WTC11 (cell line): ENCODE results near the gene SF3B5. TPM values are rescaled to one million over a fixed set of nuclear protein-coding genes. Genes with fewer than 3 reads are reported as not detected.

Source experiments
- ATAC-seq: fragments of 200-7000 bp; cut with Tn5 transposase; 2 replicates; pipeline ENCODE4 v1.10.0; 2021; ENCODE audit warnings: mild to moderate bottlenecking, moderate library complexity
- CTCF ChIA-PET: fragments of 300-600 bp; sonication (Branson Sonifier 250); formaldehyde crosslinking; loops from one replicate; lab custom pipeline; 2021; ENCODE audit warnings: antibody characterized with exemption; lab: Charles Lee
- POLR2A ChIA-PET: fragments of 350-600 bp; sonication (Branson Sonifier 250); formaldehyde crosslinking; loops from one replicate; lab custom pipeline; 2021; ENCODE audit warnings: antibody characterized with exemption; lab: Charles Lee
- DNase-seq: peaks from one replicate; pipeline ENCODE4 v3.0.0; 2021; ENCODE audit warnings: low spot score
- H3K27ac Mint-ChIP-seq: 2 replicates; pipeline ENCODE4 v1.8.0; 2021; ENCODE audit warnings: mixed read lengths
- H3K27me3 Mint-ChIP-seq: 2 replicates; pipeline ENCODE4 v1.8.0; 2021; ENCODE audit warnings: low read depth, mild to moderate bottlenecking, moderate library complexity, mixed read lengths
- H3K36me3 Mint-ChIP-seq: 2 replicates; pipeline ENCODE4 v1.8.0; 2021; ENCODE audit warnings: mixed read lengths
- H3K4me1 Mint-ChIP-seq: 2 replicates; pipeline ENCODE4 v1.8.0; 2022; ENCODE audit warnings: mixed read lengths
- H3K4me3 Mint-ChIP-seq: 2 replicates; pipeline ENCODE4 v1.8.0; 2021; ENCODE audit warnings: mild to moderate bottlenecking, moderate library complexity, mixed read lengths
- H3K9me3 Mint-ChIP-seq: 2 replicates; pipeline ENCODE4 v1.8.0; 2021; ENCODE audit warnings: mixed read lengths
- CDX4 ChIP-seq: fragments of 250-450 bp; sonication (Bioruptor Pico); IDR thresholded peaks from 2 replicates; pipeline ENCODE4 v1.9.0; 2021; ENCODE audit warnings: moderate library complexity, mild to moderate bottlenecking, inconsistent platforms, borderline replicate concordance
- E2F4 ChIP-seq: sonication (generic); formaldehyde crosslinking; IDR thresholded peaks from 2 replicates; pipeline ENCODE4 v1.8.1; 2022; ENCODE audit warnings: low read depth, mild to moderate bottlenecking, moderate library complexity, missing genetic modification reagents, borderline replicate concordance
- FOXK1 ChIP-seq: sonication (generic); formaldehyde crosslinking; IDR thresholded peaks from 2 replicates; pipeline ENCODE4 v1.8.0; 2022; ENCODE audit warnings: mild to moderate bottlenecking, moderate library complexity, missing genetic modification reagents
- FOXP1 ChIP-seq: sonication (generic); formaldehyde crosslinking; IDR thresholded peaks from 2 replicates; pipeline ENCODE4 v1.8.0; 2022; ENCODE audit warnings: missing genetic modification reagents, mild to moderate bottlenecking, moderate library complexity, borderline replicate concordance
- JAZF1 ChIP-seq: fragments of 250-450 bp; sonication (Bioruptor Pico); IDR thresholded peaks from 2 replicates; pipeline ENCODE4 v1.9.0; 2021; ENCODE audit warnings: moderate library complexity, mild to moderate bottlenecking, inconsistent platforms
- NFATC4 ChIP-seq: fragments of 250-450 bp; sonication (Bioruptor Pico); IDR thresholded peaks from 2 replicates; pipeline ENCODE4 v1.9.0; 2021; ENCODE audit warnings: mild to moderate bottlenecking
- NFE2L1 ChIP-seq: sonication (generic); formaldehyde crosslinking; IDR thresholded peaks from 2 replicates; pipeline ENCODE4 v1.8.1; 2023; ENCODE audit warnings: missing genetic modification reagents
- ZBTB21 ChIP-seq: sonication (generic); formaldehyde crosslinking; IDR thresholded peaks from 2 replicates; pipeline ENCODE4 v1.8.1; 2023; ENCODE audit warnings: mild to moderate bottlenecking, missing genetic modification reagents, borderline replicate concordance
- ZNF219 ChIP-seq: sonication (generic); formaldehyde crosslinking; IDR thresholded peaks from 2 replicates; pipeline ENCODE4 v1.8.0; 2023; ENCODE audit warnings: missing genetic modification reagents, mild to moderate bottlenecking, borderline replicate concordance
- total RNA-seq: library from RNA; stranded (reverse); gene quantifications from 3 replicates; pipeline ENCODE4 v1.2.3, GENCODE V29; 2021
- TF ChIP-seq, protein P1 (sequence below): fragments of 250-450 bp; sonication (Bioruptor Pico); IDR thresholded peaks from 2 replicates; pipeline ENCODE4 v1.9.0; 2021; ENCODE audit warnings: mild to moderate bottlenecking, borderline replicate concordance
- TF ChIP-seq, protein P2 (sequence below): sonication (generic); formaldehyde crosslinking; IDR thresholded peaks from 2 replicates; pipeline ENCODE4 v1.8.0; 2023; ENCODE audit warnings: missing genetic modification reagents, mild to moderate bottlenecking, borderline replicate concordance
- TF ChIP-seq, protein P3 (sequence below): sonication (generic); formaldehyde crosslinking; IDR thresholded peaks from 2 replicates; pipeline ENCODE4 v1.8.1; 2022; ENCODE audit warnings: mild to moderate bottlenecking, missing genetic modification reagents, moderate library complexity, borderline replicate concordance

SF3B5 gene
- total RNA-seq, 1 experiment from 2014 or later = 181 TPM

GRCh38 chr6:144055121-144055931, 40.0 kb downstream of the SF3B5 start (continued):
- TF ChIP-seq, protein P1, sequence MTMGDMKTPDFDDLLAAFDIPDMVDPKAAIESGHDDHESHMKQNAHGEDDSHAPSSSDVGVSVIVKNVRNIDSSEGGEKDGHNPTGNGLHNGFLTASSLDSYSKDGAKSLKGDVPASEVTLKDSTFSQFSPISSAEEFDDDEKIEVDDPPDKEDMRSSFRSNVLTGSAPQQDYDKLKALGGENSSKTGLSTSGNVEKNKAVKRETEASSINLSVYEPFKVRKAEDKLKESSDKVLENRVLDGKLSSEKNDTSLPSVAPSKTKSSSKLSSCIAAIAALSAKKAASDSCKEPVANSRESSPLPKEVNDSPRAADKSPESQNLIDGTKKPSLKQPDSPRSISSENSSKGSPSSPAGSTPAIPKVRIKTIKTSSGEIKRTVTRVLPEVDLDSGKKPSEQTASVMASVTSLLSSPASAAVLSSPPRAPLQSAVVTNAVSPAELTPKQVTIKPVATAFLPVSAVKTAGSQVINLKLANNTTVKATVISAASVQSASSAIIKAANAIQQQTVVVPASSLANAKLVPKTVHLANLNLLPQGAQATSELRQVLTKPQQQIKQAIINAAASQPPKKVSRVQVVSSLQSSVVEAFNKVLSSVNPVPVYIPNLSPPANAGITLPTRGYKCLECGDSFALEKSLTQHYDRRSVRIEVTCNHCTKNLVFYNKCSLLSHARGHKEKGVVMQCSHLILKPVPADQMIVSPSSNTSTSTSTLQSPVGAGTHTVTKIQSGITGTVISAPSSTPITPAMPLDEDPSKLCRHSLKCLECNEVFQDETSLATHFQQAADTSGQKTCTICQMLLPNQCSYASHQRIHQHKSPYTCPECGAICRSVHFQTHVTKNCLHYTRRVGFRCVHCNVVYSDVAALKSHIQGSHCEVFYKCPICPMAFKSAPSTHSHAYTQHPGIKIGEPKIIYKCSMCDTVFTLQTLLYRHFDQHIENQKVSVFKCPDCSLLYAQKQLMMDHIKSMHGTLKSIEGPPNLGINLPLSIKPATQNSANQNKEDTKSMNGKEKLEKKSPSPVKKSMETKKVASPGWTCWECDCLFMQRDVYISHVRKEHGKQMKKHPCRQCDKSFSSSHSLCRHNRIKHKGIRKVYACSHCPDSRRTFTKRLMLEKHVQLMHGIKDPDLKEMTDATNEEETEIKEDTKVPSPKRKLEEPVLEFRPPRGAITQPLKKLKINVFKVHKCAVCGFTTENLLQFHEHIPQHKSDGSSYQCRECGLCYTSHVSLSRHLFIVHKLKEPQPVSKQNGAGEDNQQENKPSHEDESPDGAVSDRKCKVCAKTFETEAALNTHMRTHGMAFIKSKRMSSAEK = no peak
- TF ChIP-seq ZNF219 (CRISPR knock-in tag) = no peak
- TF ChIP-seq, all 79 proteins: peak for 0

DNA sequence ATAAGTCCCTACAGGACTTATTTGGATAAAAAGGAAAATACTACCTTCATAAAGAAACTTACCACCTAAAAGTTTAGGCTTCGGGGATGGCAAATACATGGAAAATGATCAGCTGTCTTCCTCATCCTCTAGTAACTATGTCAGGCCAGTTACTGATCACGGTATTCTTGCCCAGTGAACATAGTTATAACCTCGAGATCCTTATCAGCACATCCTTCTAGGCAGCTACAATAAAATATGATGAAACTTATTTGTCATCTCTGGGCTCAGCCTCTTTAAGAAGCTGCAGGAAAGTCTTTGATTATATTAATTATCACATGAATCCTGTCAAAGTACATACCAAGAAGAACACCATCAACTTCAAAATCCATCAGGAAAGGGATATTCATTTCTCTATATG, 41.8 kb downstream of the SF3B5 start:
- H3K4me1 Mint-ChIP-seq = no peaks in the 10 kb centered on the region
- H3K9me3 Mint-ChIP-seq = peaks cover 13% of the 10 kb centered on the region
- no peak overlapping the region for H3K27ac Mint-ChIP-seq
- H3K36me3 Mint-ChIP-seq = peaks cover 7% of the 10 kb centered on the region; the same call in 1 of the 2 replicates
- CTCF ChIA-PET = no interaction called here
- no peak overlapping the region for H3K4me3 Mint-ChIP-seq
- POLR2A ChIA-PET = no interaction called here
- ATAC-seq (no peak), DNase-seq (no peak)
- peaks cover 35% of the 10 kb centered on the region for H3K27me3 Mint-ChIP-seq
- TF ChIP-seq FOXP1 (CRISPR knock-in tag) = no peak

DNA sequence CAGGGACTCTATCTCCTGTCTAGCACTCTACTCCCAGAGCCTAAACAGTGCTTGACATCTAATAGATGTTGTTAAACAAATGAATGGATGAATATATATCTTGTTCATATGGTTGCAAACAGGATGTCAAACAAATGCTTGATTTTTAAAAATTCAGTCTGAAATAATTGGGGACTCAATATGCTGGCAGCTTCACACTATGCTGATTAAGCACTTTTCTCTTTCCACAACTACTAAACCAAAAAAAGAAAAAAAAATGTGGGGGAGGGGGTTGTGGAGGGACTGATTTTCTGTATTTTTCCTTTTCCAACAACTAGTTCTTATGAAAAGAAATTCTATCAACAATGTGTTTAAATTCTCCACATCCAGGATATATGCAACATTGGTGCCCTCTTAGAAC, 42.9 kb downstream of the SF3B5 start:
- no peak for ATAC-seq
- no peak overlapping the region for H3K4me3 Mint-ChIP-seq
- peaks cover 19% of the 10 kb centered on the region for H3K9me3 Mint-ChIP-seq
- POLR2A ChIA-PET = no interaction called here
- no peak overlapping the region for H3K27ac Mint-ChIP-seq
- CTCF ChIA-PET = no interaction called here
- no peak for TF ChIP-seq FOXK1
- peaks cover 33% of the 10 kb centered on the region for H3K27me3 Mint-ChIP-seq
- no peaks in the 10 kb centered on the region for H3K4me1 Mint-ChIP-seq
- no peak for DNase-seq
- peaks cover 7% of the 10 kb centered on the region; the same call in 1 of the 2 replicates for H3K36me3 Mint-ChIP-seq

DNA sequence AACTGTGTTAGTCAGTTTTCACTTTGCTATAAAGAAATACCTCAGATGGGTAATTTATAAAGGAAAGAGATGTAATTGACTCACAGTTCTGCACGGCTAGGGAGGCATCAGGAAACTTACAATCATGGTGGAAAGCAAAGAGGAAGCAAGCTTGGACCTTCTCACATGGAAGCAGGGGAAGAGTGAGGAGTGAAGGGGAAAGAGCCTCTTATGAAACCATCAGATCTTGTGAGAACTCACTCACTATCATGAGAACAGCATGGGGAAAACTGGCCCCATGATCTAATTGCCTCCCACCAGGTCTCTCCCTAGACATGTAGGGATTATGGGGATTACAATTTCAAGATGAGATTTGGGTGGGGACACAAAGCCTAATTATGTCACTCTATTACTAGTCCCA, 46.0 kb downstream of the SF3B5 start:
- DNase-seq (no peak), ATAC-seq (no peak)
- Mint-ChIP-seq H3K9me3 (peaks cover 25% of the 10 kb centered on the region), H3K4me3 (no peak overlapping the region), H3K36me3 (peaks cover 7% of the 10 kb centered on the region; the same call in 1 of the 2 replicates), H3K27me3 (peaks cover 23% of the 10 kb centered on the region), H3K4me1 (no peaks in the 10 kb centered on the region), H3K27ac (no peak overlapping the region)
- POLR2A ChIA-PET = no interaction called here
- CTCF ChIA-PET = no interaction called here
- no peak for TF ChIP-seq JAZF1

GRCh38 chr6:144047688-144048087, 47.7 kb downstream of the SF3B5 start:
- ChIA-PET POLR2A (no interaction called here), CTCF (interaction anchor here (0.7 kb wide), 1 partner anchor 40 kb away, joined by 3 read pairs; no protein-coding TSS in a partner anchor)
- Mint-ChIP-seq H3K27me3 (peaks cover 23% of the 10 kb centered on the region), H3K36me3 (peaks cover 7% of the 10 kb centered on the region; the same call in 1 of the 2 replicates), H3K9me3 (peaks cover 28% of the 10 kb centered on the region), H3K4me1 (no peaks in the 10 kb centered on the region), H3K27ac (no peak overlapping the region), H3K4me3 (no peak overlapping the region)
- DNase-seq (no peak), ATAC-seq (no peak)
- TF ChIP-seq ZBTB21 (CRISPR knock-in tag) (no peak), E2F4 (no peak), CDX4 (CRISPR knock-in tag) (no peak), NFE2L1 (CRISPR knock-in tag) (no peak), NFATC4 (CRISPR knock-in tag) (no peak), ZNF219 (CRISPR knock-in tag) (no peak)
- TF ChIP-seq, protein P2, sequence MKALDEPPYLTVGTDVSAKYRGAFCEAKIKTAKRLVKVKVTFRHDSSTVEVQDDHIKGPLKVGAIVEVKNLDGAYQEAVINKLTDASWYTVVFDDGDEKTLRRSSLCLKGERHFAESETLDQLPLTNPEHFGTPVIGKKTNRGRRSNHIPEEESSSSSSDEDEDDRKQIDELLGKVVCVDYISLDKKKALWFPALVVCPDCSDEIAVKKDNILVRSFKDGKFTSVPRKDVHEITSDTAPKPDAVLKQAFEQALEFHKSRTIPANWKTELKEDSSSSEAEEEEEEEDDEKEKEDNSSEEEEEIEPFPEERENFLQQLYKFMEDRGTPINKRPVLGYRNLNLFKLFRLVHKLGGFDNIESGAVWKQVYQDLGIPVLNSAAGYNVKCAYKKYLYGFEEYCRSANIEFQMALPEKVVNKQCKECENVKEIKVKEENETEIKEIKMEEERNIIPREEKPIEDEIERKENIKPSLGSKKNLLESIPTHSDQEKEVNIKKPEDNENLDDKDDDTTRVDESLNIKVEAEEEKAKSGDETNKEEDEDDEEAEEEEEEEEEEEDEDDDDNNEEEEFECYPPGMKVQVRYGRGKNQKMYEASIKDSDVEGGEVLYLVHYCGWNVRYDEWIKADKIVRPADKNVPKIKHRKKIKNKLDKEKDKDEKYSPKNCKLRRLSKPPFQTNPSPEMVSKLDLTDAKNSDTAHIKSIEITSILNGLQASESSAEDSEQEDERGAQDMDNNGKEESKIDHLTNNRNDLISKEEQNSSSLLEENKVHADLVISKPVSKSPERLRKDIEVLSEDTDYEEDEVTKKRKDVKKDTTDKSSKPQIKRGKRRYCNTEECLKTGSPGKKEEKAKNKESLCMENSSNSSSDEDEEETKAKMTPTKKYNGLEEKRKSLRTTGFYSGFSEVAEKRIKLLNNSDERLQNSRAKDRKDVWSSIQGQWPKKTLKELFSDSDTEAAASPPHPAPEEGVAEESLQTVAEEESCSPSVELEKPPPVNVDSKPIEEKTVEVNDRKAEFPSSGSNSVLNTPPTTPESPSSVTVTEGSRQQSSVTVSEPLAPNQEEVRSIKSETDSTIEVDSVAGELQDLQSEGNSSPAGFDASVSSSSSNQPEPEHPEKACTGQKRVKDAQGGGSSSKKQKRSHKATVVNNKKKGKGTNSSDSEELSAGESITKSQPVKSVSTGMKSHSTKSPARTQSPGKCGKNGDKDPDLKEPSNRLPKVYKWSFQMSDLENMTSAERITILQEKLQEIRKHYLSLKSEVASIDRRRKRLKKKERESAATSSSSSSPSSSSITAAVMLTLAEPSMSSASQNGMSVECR (CRISPR knock-in tag) = no peak
- TF ChIP-seq, protein P3, sequence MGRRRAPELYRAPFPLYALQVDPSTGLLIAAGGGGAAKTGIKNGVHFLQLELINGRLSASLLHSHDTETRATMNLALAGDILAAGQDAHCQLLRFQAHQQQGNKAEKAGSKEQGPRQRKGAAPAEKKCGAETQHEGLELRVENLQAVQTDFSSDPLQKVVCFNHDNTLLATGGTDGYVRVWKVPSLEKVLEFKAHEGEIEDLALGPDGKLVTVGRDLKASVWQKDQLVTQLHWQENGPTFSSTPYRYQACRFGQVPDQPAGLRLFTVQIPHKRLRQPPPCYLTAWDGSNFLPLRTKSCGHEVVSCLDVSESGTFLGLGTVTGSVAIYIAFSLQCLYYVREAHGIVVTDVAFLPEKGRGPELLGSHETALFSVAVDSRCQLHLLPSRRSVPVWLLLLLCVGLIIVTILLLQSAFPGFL = no peak
